Measurements from ENCODE around the gene TSPAN3. TPM values are rescaled to one million over a fixed set of nuclear protein-coding genes. Genes with fewer than 3 reads are reported as not detected.

TSPAN3 gene
- total RNA-seq, 1 experiment from 2014 or later = 140 TPM

DNA sequence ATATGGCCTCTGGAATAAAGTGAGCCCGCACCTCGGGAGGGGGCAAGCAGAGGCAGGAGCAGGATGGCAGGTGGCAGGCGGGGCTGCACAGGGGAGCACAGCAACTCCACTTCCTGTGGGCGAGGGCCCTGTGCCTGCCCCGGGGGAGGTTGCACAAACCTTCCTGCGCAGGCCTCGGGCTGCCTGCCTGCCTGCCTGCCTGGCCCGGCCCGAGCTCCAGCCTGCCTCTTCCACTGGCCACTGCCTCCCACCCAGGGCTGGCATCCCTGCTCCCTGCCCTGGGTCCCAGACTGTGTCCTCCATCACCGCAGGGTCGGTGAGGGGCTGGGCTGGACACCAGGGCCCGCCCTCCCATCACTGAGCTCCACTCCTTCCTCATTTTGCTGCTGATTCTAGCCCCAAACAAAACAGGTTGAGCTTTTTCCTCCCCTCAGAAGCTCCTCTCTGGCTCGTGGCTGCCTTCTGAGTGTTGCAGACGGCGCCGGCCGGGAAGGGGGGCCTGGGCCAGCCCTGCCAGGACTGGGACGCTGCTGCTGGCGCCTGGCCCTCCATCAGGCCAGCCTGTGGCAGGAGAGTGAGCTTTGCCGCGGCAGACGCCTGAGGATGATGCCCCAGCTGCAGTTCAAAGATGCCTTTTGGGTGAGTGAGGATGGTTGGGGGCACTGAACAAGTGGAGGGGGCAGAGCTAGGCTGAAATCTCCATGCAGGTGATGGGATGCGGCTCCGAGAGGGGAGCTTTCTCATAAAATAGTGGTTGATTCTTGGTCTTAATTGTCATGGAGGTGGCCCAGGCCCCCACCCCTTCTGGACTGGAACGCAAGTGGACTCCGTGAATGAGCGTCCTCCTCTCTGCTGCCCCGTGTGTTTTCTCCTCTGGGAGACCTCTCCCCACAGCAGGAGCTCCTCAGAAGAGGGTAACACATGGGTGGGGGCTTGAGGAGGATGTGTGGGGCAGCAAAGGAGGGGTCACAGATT is 75.7 kb downstream of the TSPAN3 start, which contains the start of gene PSTPIP1:
Gene PSTPIP1 (plus strand): TSS at position 156 of the 975 bp plus-strand sequence. CDS start 448 bp downstream, at position 604.
- no peaks in the 10 kb centered on the region for H3K36me3 ChIP-seq (ENCODE audit: low read depth, low read length)
- no peaks in the 10 kb centered on the region for H3F3A ChIP-seq (ENCODE audit: low read length, unreplicated experiment)
- TF ChIP-seq EZH2phosphoT487 (IDR thresholded peaks at IDR 0.05; ENCODE audit: borderline replicate concordance, low read length) = no peak
- no peak for TF ChIP-seq EZH2 (IDR thresholded peaks at IDR 0.05; ENCODE audit: low read length, unreplicated experiment)
- TF ChIP-seq, protein P1, sequence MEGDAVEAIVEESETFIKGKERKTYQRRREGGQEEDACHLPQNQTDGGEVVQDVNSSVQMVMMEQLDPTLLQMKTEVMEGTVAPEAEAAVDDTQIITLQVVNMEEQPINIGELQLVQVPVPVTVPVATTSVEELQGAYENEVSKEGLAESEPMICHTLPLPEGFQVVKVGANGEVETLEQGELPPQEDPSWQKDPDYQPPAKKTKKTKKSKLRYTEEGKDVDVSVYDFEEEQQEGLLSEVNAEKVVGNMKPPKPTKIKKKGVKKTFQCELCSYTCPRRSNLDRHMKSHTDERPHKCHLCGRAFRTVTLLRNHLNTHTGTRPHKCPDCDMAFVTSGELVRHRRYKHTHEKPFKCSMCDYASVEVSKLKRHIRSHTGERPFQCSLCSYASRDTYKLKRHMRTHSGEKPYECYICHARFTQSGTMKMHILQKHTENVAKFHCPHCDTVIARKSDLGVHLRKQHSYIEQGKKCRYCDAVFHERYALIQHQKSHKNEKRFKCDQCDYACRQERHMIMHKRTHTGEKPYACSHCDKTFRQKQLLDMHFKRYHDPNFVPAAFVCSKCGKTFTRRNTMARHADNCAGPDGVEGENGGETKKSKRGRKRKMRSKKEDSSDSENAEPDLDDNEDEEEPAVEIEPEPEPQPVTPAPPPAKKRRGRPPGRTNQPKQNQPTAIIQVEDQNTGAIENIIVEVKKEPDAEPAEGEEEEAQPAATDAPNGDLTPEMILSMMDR (conservative IDR thresholded peaks at IDR 0.05; ENCODE audit: low read depth, low read length) = no peak
- no peaks in the 10 kb centered on the region for H3K79me2 ChIP-seq (ENCODE audit: low read length)
- ChIA-PET CTCF (no interaction called here), POLR2A (ENCODE audit: unreplicated experiment) (no interaction called here)
- intact Hi-C loops (cut with micrococcal nuclease) = no loop called here
- H4K20me1 ChIP-seq (ENCODE audit: low read length) = no peaks in the 10 kb centered on the region
- no peaks in the 10 kb centered on the region for H3K9me3 ChIP-seq (ENCODE audit: low read length)
- H3K4me1 ChIP-seq (ENCODE audit: insufficient read depth, low read length) = 0 out of 2 replicates have a peak, but pooled peaks cover 6% of the 10 kb centered on the region
- no TSS peak for BruUV-seq (replicated peaks)
- H3K4me3 ChIP-seq (ENCODE audit: low read length) = no peak within 1 kb of the TSS
- H3K27ac ChIP-seq (ENCODE audit: low read length) = no peak within 1 kb of the TSS
- H3K9ac ChIP-seq (ENCODE audit: low read length) = no peak within 1 kb of the TSS
- ATAC-seq (no peak), DNase-seq (no peak)
- H2AFZ ChIP-seq (ENCODE audit: low read length) = no peak within 1 kb of the TSS
- H3K27me3 ChIP-seq (ENCODE audit: low read length) = no peaks in the 10 kb centered on the region
- no peaks in the 10 kb centered on the region for H3K9me2 ChIP-seq (replicated peaks; ENCODE audit: low read length)
- H3K4me2 ChIP-seq (ENCODE audit: low read length) = no peak within 1 kb of the TSS

GRCh38 chr15:76994496-76994895 is 76.4 kb downstream of the TSPAN3 start:
- Histone ChIP-seq H3K27ac (ENCODE audit: low read length) (no peak overlapping the region), H3K27me3 (ENCODE audit: low read length) (no peaks in the 10 kb centered on the region), H3K36me3 (ENCODE audit: low read depth, low read length) (no peaks in the 10 kb centered on the region), H3K9ac (ENCODE audit: low read length) (no peak overlapping the region), H3F3A (ENCODE audit: low read length, unreplicated experiment) (no peaks in the 10 kb centered on the region), H3K4me2 (ENCODE audit: low read length) (no peak overlapping the region), H4K20me1 (ENCODE audit: low read length) (no peaks in the 10 kb centered on the region), H3K4me1 (ENCODE audit: insufficient read depth, low read length) (0 out of 2 replicates have a peak, but pooled peaks cover 6% of the 10 kb centered on the region), H3K9me2 (replicated peaks; ENCODE audit: low read length) (no peaks in the 10 kb centered on the region), H3K9me3 (ENCODE audit: low read length) (no peaks in the 10 kb centered on the region), H2AFZ (ENCODE audit: low read length) (no peak overlapping the region), H3K79me2 (ENCODE audit: low read length) (no peaks in the 10 kb centered on the region), H3K4me3 (ENCODE audit: low read length) (no peak overlapping the region)
- ChIA-PET CTCF (no interaction called here), POLR2A (ENCODE audit: unreplicated experiment) (no interaction called here)
- BruUV-seq (replicated peaks) = no TSS peak
- intact Hi-C loops (cut with micrococcal nuclease) = no loop called here
- ATAC-seq (no peak), DNase-seq (no peak)
- TF ChIP-seq EZH2 (IDR thresholded peaks at IDR 0.05; ENCODE audit: low read length, unreplicated experiment) (no peak), EZH2phosphoT487 (IDR thresholded peaks at IDR 0.05; ENCODE audit: borderline replicate concordance, low read length) (no peak)
- TF ChIP-seq, protein P1 (conservative IDR thresholded peaks at IDR 0.05; ENCODE audit: low read depth, low read length) = no peak

DNA sequence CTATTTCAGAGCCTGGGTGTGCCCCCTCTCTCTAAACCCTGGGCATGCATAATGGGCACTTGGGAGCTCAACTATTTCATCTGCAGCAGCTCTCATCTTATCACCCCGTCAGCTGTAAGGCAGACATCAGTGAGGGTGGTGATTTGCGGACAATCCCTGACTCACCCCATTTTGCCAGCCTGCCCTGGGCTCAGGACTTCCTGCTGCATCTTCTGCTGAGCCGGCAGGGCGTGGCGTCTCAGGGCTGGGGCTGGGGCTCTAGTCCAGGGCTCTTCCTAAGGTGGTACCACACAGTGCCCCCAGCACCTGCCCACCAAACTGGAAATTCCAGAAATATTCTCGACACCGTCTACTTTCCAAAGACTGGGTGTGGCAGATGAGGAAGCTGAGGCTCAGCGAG is 76.9 kb downstream of the TSPAN3 start:
- no TSS peak for BruUV-seq (replicated peaks)
- no peak overlapping the region for H3K27ac ChIP-seq (ENCODE audit: low read length)
- no peak overlapping the region for H3K4me2 ChIP-seq (ENCODE audit: low read length)
- no peaks in the 10 kb centered on the region for H3K9me2 ChIP-seq (replicated peaks; ENCODE audit: low read length)
- POLR2A ChIA-PET (ENCODE audit: unreplicated experiment) = no interaction called here
- H3K9ac ChIP-seq (ENCODE audit: low read length) = no peak overlapping the region
- no peaks in the 10 kb centered on the region for H3K9me3 ChIP-seq (ENCODE audit: low read length)
- no peak overlapping the region for H2AFZ ChIP-seq (ENCODE audit: low read length)
- no peaks in the 10 kb centered on the region for H3K36me3 ChIP-seq (ENCODE audit: low read depth, low read length)
- CTCF ChIA-PET = no interaction called here
- H3K4me1 ChIP-seq (ENCODE audit: insufficient read depth, low read length) = 0 out of 2 replicates have a peak, but pooled peaks cover 6% of the 10 kb centered on the region
- intact Hi-C loops (cut with micrococcal nuclease) = no loop called here
- ATAC-seq (peak; percentile 72), DNase-seq (peak; percentile 45)
- no peaks in the 10 kb centered on the region for H3K79me2 ChIP-seq (ENCODE audit: low read length)
- TF ChIP-seq EZH2phosphoT487 (IDR thresholded peaks at IDR 0.05; ENCODE audit: borderline replicate concordance, low read length) (no peak), EZH2 (IDR thresholded peaks at IDR 0.05; ENCODE audit: low read length, unreplicated experiment) (no peak)
- TF ChIP-seq, protein P1 (conservative IDR thresholded peaks at IDR 0.05; ENCODE audit: low read depth, low read length) = no peak
- no peak overlapping the region for H3K4me3 ChIP-seq (ENCODE audit: low read length)
- H3F3A ChIP-seq (ENCODE audit: low read length, unreplicated experiment) = no peaks in the 10 kb centered on the region
- no peaks in the 10 kb centered on the region for H4K20me1 ChIP-seq (ENCODE audit: low read length)
- no peaks in the 10 kb centered on the region for H3K27me3 ChIP-seq (ENCODE audit: low read length)

Data from PC-3 (cell line).